HepG2 (cell line): ENCODE measurements around the gene ZNF175. TPM values are rescaled to one million over a fixed set of nuclear protein-coding genes. Genes with fewer than 3 reads are reported as not detected.

Source experiments
- BORCS8-MEF2B ChIP-seq: sonication (generic); formaldehyde crosslinking; IDR thresholded peaks from 2 replicates; pipeline ENCODE4 v1.8.0; 2022; ENCODE audit warnings: mild to moderate bottlenecking, missing genetic modification reagents
- CBFB ChIP-seq: sonication (generic); formaldehyde crosslinking; IDR thresholded peaks from 2 replicates; pipeline ENCODE4 v1.4.0; 2020; ENCODE audit warnings: missing genetic modification reagents
- DRAP1 ChIP-seq: IDR thresholded peaks from 2 replicates; pipeline ENCODE4 v1.6.1; 2016; ENCODE audit warnings: missing genetic modification reagents, missing compliant biosample characterization
- ELK4 ChIP-seq: sonication (generic); formaldehyde crosslinking; IDR thresholded peaks from 2 replicates; pipeline ENCODE4 v1.9.0; 2021; ENCODE audit warnings: missing genetic modification reagents, borderline replicate concordance
- ETS1 ChIP-seq: sonication (generic); formaldehyde crosslinking; IDR thresholded peaks from 2 replicates; pipeline ENCODE4 v1.4.0; 2020; ENCODE audit warnings: missing genetic modification reagents
- FOSL2 ChIP-seq: sonication (generic); formaldehyde crosslinking; IDR thresholded peaks from 2 replicates; pipeline ENCODE4 v1.4.0; 2020; ENCODE audit warnings: missing genetic modification reagents
- MAF1 ChIP-seq: sonication (generic); formaldehyde crosslinking; IDR thresholded peaks from 2 replicates; pipeline ENCODE4 v1.5.0; 2020; ENCODE audit warnings: missing genetic modification reagents, borderline replicate concordance
- MBNL3 ChIP-seq: fragments of 250-450 bp; sonication (Bioruptor Pico); conservative IDR thresholded peaks from 2 replicates; pipeline ENCODE4 v1.8.0; 2022; ENCODE audit warnings: mild to moderate bottlenecking, inconsistent platforms
- NFATC3 ChIP-seq: sonication (generic); formaldehyde crosslinking; IDR thresholded peaks from 2 replicates; pipeline ENCODE4 v1.5.1; 2020; ENCODE audit warnings: mild to moderate bottlenecking, missing genetic modification reagents
- NFKBIZ ChIP-seq: IDR thresholded peaks from 2 replicates; pipeline ENCODE4 v1.6.1; 2018; ENCODE audit warnings: missing genetic modification reagents, missing compliant biosample characterization
- ONECUT2 ChIP-seq: sonication (generic); formaldehyde crosslinking; IDR thresholded peaks from 2 replicates; pipeline ENCODE4 v1.4.0; 2020; ENCODE audit warnings: missing genetic modification reagents
- POGZ ChIP-seq: sonication (generic); formaldehyde crosslinking; IDR thresholded peaks from 2 replicates; pipeline ENCODE4 v1.4.0; 2020; ENCODE audit warnings: mild to moderate bottlenecking, missing genetic modification reagents
- RFXAP ChIP-seq: sonication (generic); formaldehyde crosslinking; IDR thresholded peaks from 2 replicates; pipeline ENCODE4 v1.4.0; 2020; ENCODE audit warnings: missing genetic modification reagents, borderline replicate concordance
- SIX4 ChIP-seq: sonication (generic); formaldehyde crosslinking; IDR thresholded peaks from 2 replicates; pipeline ENCODE4 v1.4.0; 2020; ENCODE audit warnings: missing genetic modification reagents
- SP5 ChIP-seq: IDR thresholded peaks from 2 replicates; pipeline ENCODE4 v1.6.1; 2016; ENCODE audit warnings: low read depth, borderline replicate concordance
- SRSF9 ChIP-seq: fragments of 200-400 bp; formaldehyde crosslinking; IDR thresholded peaks from 2 replicates; pipeline ENCODE4 v1.6.1; 2018; ENCODE audit warnings: borderline replicate concordance, mild to moderate bottlenecking, low read depth, low read length; ENCODE audit not compliant: insufficient read depth, poor library complexity, severe bottlenecking
- TCF7 ChIP-seq: sonication (generic); IDR thresholded peaks from 2 replicates; pipeline ENCODE4 v1.6.1; 2016; ENCODE audit warnings: antibody characterized with exemption, low read depth
- TMF1 ChIP-seq: sonication (generic); formaldehyde crosslinking; IDR thresholded peaks from 2 replicates; pipeline ENCODE4 v1.8.1; 2022; ENCODE audit warnings: low read depth, missing genetic modification reagents
- ZBTB14 ChIP-seq: sonication (generic); formaldehyde crosslinking; IDR thresholded peaks from 2 replicates; pipeline ENCODE4 v1.4.0; 2020; ENCODE audit warnings: missing genetic modification reagents
- ZC3H4 ChIP-seq: sonication (generic); formaldehyde crosslinking; IDR thresholded peaks from 2 replicates; pipeline ENCODE4 v1.4.0; 2020; ENCODE audit warnings: missing genetic modification reagents, borderline replicate concordance
- ZNF12 ChIP-seq: sonication (generic); formaldehyde crosslinking; IDR thresholded peaks from 2 replicates; pipeline ENCODE4 v1.5.0; 2020; ENCODE audit warnings: missing genetic modification reagents
- ZNF30 ChIP-seq: sonication (generic); formaldehyde crosslinking; IDR thresholded peaks from 2 replicates; pipeline ENCODE4 v1.5.0; 2020; ENCODE audit warnings: mild to moderate bottlenecking, missing genetic modification reagents
- ZNF414 ChIP-seq: sonication (generic); formaldehyde crosslinking; IDR thresholded peaks from 2 replicates; pipeline ENCODE4 v1.5.0; 2020; ENCODE audit warnings: missing genetic modification reagents
- ZNF749 ChIP-seq: sonication (generic); formaldehyde crosslinking; IDR thresholded peaks from 2 replicates; pipeline ENCODE4 v1.8.0; 2022; ENCODE audit warnings: mild to moderate bottlenecking, missing genetic modification reagents, moderate library complexity, borderline replicate concordance
- ZNF75D ChIP-seq: sonication (generic); formaldehyde crosslinking; IDR thresholded peaks from 2 replicates; pipeline ENCODE4 v1.8.1; 2023; ENCODE audit warnings: missing genetic modification reagents, mild to moderate bottlenecking, borderline replicate concordance
- ZNF781 ChIP-seq: sonication (generic); formaldehyde crosslinking; IDR thresholded peaks from 2 replicates; pipeline ENCODE4 v1.5.1; 2020; ENCODE audit warnings: borderline replicate concordance, mild to moderate bottlenecking, missing genetic modification reagents; ENCODE audit errors: not compliant biosample characterization
- ZSCAN9 ChIP-seq: IDR thresholded peaks from 2 replicates; pipeline ENCODE4 v1.6.1; 2016; ENCODE audit warnings: borderline replicate concordance
- polyA plus RNA-seq, 8 experiments: library from polyadenylated mRNA; depleted of rRNA in 3 of 8; stranded (reverse) in 7 of 8; unstranded in 1 of 8; fragments of >200 nt; fragmentation: Illumina TruSeq in 4 of 8; extraction: Trizol in 4 of 8; gene quantifications; 2 replicates each; pipeline versions ENCODE4 v1.2.1 to v1.2.3, GENCODE V29; 2011 to 2016; ENCODE audit warnings: low read depth in 4 of 8, missing spikeins in 1 of 8, mixed read lengths in 1 of 8; ENCODE audit not compliant: insufficient read depth in 1 of 8
- total RNA-seq, 5 experiments: library from RNA; depleted of rRNA; stranded (reverse); fragments of >200 nt; fragmentation: Illumina TruSeq; extraction: Trizol; gene quantifications; 2 replicates each; pipeline ENCODE4 v1.2.3, GENCODE V29; 2016; ENCODE audit warnings: low read depth in 1 of 5

ZNF175 gene
- total and polyA plus RNA-seq, 2 of the 13 experiments (the other 11 are each of a cell fraction or from before 2014, with no cell fraction given): 1.2 to 1.5 TPM

- TF ChIP-seq NFATC3 (CRISPR knock-in tag) (no peak), RFXAP (CRISPR knock-in tag) (0 out of 2 replicates have a peak, but pooled peaks have one; percentile 70), ZNF12 (CRISPR knock-in tag) (no peak), SP5 (CRISPR knock-in tag) (no peak), TCF7 (no peak), ETS1 (CRISPR knock-in tag) (peak; percentile 82; the same call in 1 of the 2 replicates), MBNL3 (no peak), ZNF75D (no peak), MAF1 (CRISPR knock-in tag) (peak; percentile 50; the same call in 1 of the 2 replicates), ZBTB14 (CRISPR knock-in tag) (no peak), ZNF749 (CRISPR knock-in tag) (0 out of 2 replicates have a peak, but pooled peaks have one; percentile 36), TMF1 (CRISPR knock-in tag) (no peak), ZNF781 (CRISPR knock-in tag) (peak; percentile 77), DRAP1 (CRISPR knock-in tag) (0 out of 2 replicates have a peak, but pooled peaks have one; percentile 23), FOSL2 (CRISPR knock-in tag) (peak; percentile 40; the same call in 1 of the 2 replicates), CBFB (CRISPR knock-in tag) (no peak), ZNF30 (CRISPR knock-in tag) (no peak), ONECUT2 (CRISPR knock-in tag) (no peak), NFKBIZ (CRISPR knock-in tag) (peak; percentile 77; the same call in 1 of the 2 replicates), SIX4 (CRISPR knock-in tag) (peak; percentile 79), POGZ (no peak), SRSF9 (no peak), ZC3H4 (CRISPR knock-in tag) (no peak), ELK4 (CRISPR knock-in tag) (no peak), ZNF414 (CRISPR knock-in tag) (no peak), BORCS8-MEF2B (CRISPR knock-in tag) (peak; percentile 71; the same call in 1 of the 2 replicates), ZSCAN9 (peak; percentile 97)
Observed at GRCh38 chr19:51552996-51553725, 17.9 kb upstream of the ZNF175 start (continued).
